D721Med (cell line): ENCODE measurements around the gene STMN3.

ENCODE experiments used
- DNase-seq: peaks from one replicate; pipeline ENCODE4 v3.0.0; 2011; ENCODE audit warnings: low spot score; ENCODE audit not compliant: insufficient read length
- FAIRE-seq: peaks from 2 replicates; lab custom pipeline; 2011; peaks lifted over from hg19 to GRCh38; lab: Jason Lieb, UNC
- TF ChIP-seq, protein P1 (sequence below): IDR thresholded peaks from 2 replicates; pipeline ENCODE4 v1.5.1; 2012; ENCODE audit warnings: mild to moderate bottlenecking, control low read depth; ENCODE audit not compliant: insufficient read depth; ENCODE audit errors: missing control alignments

The STMN3 gene

DNA sequence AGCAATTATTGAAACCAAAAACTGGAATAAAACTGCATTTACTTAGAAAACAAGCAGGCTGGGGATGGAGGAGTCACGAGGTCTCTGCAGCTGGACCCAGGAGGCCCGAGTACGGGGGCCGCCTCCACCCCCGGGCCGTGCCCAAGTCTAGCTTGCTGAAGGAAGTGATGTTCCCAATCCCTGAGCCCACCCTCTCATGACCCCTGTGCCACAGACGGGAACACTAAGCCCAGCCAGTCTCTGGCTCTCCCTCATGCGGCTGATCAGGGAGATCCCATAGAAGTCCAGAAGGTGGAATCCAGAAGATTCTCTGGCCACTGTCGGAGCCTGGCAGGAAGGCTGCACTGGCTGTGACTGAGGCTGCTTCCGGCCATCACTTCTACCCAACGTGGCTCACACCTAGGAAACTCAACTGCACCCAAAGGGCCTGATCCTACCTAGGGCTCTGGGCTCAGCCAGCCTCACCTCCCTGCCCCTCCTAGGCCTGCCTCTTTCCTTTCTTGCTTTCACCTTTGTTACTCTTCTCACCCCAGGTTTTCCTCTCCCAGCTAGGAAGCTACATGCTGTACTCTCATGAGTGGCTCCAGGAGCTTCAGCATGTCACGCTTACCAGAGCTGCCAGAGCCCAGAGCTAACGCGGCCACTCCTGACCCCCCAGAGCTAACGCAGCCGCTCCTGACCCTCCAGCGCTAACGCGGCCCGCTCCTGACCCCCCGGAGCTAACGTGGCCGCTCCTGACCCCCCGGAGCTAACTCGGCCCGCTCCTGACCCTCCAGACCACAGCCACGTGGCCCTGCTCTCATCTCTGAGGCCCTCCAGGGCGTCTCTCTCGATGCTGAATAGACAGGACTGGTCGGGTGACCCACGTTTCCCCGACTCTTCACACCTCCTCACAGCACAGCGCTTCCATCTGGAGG lies 54.5 kb downstream of the STMN3 start:
- DNase-seq = no peak
- no peak for FAIRE-seq
- TF ChIP-seq, protein P1, sequence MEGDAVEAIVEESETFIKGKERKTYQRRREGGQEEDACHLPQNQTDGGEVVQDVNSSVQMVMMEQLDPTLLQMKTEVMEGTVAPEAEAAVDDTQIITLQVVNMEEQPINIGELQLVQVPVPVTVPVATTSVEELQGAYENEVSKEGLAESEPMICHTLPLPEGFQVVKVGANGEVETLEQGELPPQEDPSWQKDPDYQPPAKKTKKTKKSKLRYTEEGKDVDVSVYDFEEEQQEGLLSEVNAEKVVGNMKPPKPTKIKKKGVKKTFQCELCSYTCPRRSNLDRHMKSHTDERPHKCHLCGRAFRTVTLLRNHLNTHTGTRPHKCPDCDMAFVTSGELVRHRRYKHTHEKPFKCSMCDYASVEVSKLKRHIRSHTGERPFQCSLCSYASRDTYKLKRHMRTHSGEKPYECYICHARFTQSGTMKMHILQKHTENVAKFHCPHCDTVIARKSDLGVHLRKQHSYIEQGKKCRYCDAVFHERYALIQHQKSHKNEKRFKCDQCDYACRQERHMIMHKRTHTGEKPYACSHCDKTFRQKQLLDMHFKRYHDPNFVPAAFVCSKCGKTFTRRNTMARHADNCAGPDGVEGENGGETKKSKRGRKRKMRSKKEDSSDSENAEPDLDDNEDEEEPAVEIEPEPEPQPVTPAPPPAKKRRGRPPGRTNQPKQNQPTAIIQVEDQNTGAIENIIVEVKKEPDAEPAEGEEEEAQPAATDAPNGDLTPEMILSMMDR = no peak

DNA sequence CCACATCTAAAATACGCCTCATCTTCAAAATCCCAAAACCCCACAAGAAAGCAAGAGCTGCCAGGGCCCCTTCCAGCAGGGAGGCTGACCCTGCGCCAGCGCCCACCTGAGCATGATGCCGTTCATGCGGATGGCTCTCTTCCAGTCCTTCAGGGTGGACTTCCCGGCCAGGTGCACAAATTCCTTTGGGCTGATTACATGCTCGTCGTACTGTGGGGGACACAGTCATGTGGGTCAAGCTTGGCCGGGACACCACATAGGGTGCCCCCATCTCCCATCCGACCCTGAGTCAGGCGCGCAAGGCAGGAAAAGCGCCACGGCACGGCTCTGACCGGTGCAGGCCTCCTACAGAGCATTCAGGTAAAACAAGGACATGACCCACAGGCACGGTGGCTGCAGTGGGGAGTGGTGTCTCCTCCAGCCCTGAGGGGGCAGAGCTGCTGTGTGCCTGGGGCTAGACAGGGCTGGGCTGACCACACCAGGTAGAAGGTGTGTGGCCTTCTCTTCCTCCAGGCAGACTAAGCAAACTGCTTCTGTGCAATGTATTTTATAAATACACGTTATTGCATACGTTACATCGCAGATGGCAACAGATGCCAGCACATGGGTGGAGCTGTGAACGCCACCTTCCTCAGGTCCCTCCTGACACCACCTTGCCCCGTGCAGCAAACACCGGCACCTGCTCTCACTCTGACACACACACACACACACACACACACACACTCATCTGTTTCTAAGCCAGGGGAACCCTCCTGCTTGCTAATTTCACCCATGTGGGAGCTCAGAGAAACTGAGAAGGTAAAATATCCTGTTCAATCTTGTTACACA lies 55.4 kb downstream of the STMN3 start:
- TF ChIP-seq, protein P1 = no peak
- no peak for FAIRE-seq
- no peak for DNase-seq

- no peak for DNase-seq
- FAIRE-seq = no peak
- TF ChIP-seq, protein P1 = no peak
Measured at GRCh38 chr20:63596423-63596822, 56.8 kb downstream of the STMN3 start.

- FAIRE-seq (no peak), DNase-seq (no peak)
- TF ChIP-seq, protein P1 = no peak
Measured at GRCh38 chr20:63595416-63596127, 57.7 kb downstream of the STMN3 start.

GRCh38 chr20:63594043-63594561 lies 59.1 kb downstream of the STMN3 start:
- DNase-seq = no peak
- no peak for FAIRE-seq
- TF ChIP-seq, protein P1 = no peak

GRCh38 chr20:63592661-63593060 lies 60.6 kb downstream of the STMN3 start:
- DNase-seq = no peak
- TF ChIP-seq, protein P1 = no peak
- FAIRE-seq = no peak
